Bronchial epithelial cell (primary cell): Measurements from ENCODE around the gene CNPY1. TPM values are rescaled to one million over a fixed set of nuclear protein-coding genes. Genes with fewer than 3 reads are reported as not detected.

Source experiments
- DNase-seq: peaks from one replicate; pipeline ENCODE4 v3.0.0-alpha.2; 2010; ENCODE audit warnings: low read depth
- FAIRE-seq: peaks from 2 replicates; lab custom pipeline; 2011; peaks lifted over from hg19 to GRCh38; lab: Jason Lieb, UNC
- H3K27me3 ChIP-seq: 2 replicates; pipeline ENCODE4 v1.5.1; 2011; ENCODE audit warnings: low read length; ENCODE audit not compliant: control insufficient read depth, insufficient read depth
- H3K36me3 ChIP-seq: 2 replicates; pipeline ENCODE4 v1.5.1; 2011; ENCODE audit warnings: low read length; ENCODE audit not compliant: control insufficient read depth, insufficient read depth
- H3K4me3 ChIP-seq: 2 replicates; pipeline ENCODE4 v1.5.1; 2011; ENCODE audit warnings: mild to moderate bottlenecking, low read depth, low read length, control low read depth
- CTCF ChIP-seq: IDR thresholded peaks from 2 replicates; pipeline ENCODE4 v1.5.1; 2011; ENCODE audit warnings: mild to moderate bottlenecking, moderate library complexity, low read length, control low read depth, inconsistent platforms; ENCODE audit not compliant: insufficient read depth, severe bottlenecking
- total RNA-seq: library from RNA; depleted of rRNA; stranded (reverse); fragments of >200 nt; gene quantifications from 2 replicates; pipeline ENCODE4 v1.2.1, GENCODE V29; 2014

Gene CNPY1
- total RNA-seq, 1 donor from 2014 or later = not detected

GRCh38 chr7:155585532-155585895 is 39.2 kb upstream of the CNPY1 start:
- DNase-seq (no peak), FAIRE-seq (no peak)
- TF ChIP-seq CTCF = no peak
- no peaks in the 10 kb centered on the region for H3K36me3 ChIP-seq
- no peaks in the 10 kb centered on the region for H3K27me3 ChIP-seq
- no peak overlapping the region for H3K4me3 ChIP-seq

- no peak for TF ChIP-seq CTCF
- Histone ChIP-seq H3K4me3 (no peak overlapping the region), H3K36me3 (no peaks in the 10 kb centered on the region), H3K27me3 (no peaks in the 10 kb centered on the region)
- FAIRE-seq (no peak), DNase-seq (no peak)
Measured at GRCh38 chr7:155584763-155585531, 38.6 kb upstream of the CNPY1 start.

GRCh38 chr7:155584261-155584660 is 37.9 kb upstream of the CNPY1 start:
- Histone ChIP-seq H3K27me3 (no peaks in the 10 kb centered on the region), H3K4me3 (no peak overlapping the region), H3K36me3 (no peaks in the 10 kb centered on the region)
- FAIRE-seq (peak; percentile 28), DNase-seq (no peak)
- no peak for TF ChIP-seq CTCF

- TF ChIP-seq CTCF = no peak
- no peak for FAIRE-seq
- no peaks in the 10 kb centered on the region for H3K36me3 ChIP-seq
- no peaks in the 10 kb centered on the region for H3K27me3 ChIP-seq
- DNase-seq = no peak
- no peak overlapping the region for H3K4me3 ChIP-seq
Measured at GRCh38 chr7:155583636-155584035, 37.3 kb upstream of the CNPY1 start.

GRCh38 chr7:155581954-155582353 is 35.6 kb upstream of the CNPY1 start:
- DNase-seq (no peak), FAIRE-seq (no peak)
- H3K4me3 ChIP-seq = no peak overlapping the region
- H3K36me3 ChIP-seq = no peaks in the 10 kb centered on the region
- peaks cover under 1% of the 10 kb centered on the region for H3K27me3 ChIP-seq
- TF ChIP-seq CTCF = no peak
